ENCODE results near the gene GALC. TPM values are rescaled to one million over a fixed set of nuclear protein-coding genes. Genes with fewer than 3 reads are reported as not detected.
A peak's percentile ranks its signal among the peaks of the same experiment; 100 is the strongest.
"Not testable (repeated sequence)": the region's sequence is repeated elsewhere in the genome, so short reads cannot be mapped to it uniquely, and the experiment has no call there.

GALC gene
- 8.6 TPM for polyA plus RNA-seq (2013, experiment 1 of 2; ENCODE audit: insufficient read length)
- 10.1 TPM for polyA plus RNA-seq (2013, experiment 2 of 2; ENCODE audit: insufficient read length)

- DNase-seq: peak; percentile 92
Observed at GRCh38 chr14:87992718-87993628, at the start of gene GALC. Gene GALC (minus strand): TSS chr14:87993182. CDS start chr14:87993164, 18 bp downstream.

GRCh38 chr14:88040146-88040545, 47.2 kb upstream of the GALC start:
- no peak for DNase-seq

GRCh38 chr14:88039197-88039596, 46.2 kb upstream of the GALC start:
- no peak for DNase-seq

DNA sequence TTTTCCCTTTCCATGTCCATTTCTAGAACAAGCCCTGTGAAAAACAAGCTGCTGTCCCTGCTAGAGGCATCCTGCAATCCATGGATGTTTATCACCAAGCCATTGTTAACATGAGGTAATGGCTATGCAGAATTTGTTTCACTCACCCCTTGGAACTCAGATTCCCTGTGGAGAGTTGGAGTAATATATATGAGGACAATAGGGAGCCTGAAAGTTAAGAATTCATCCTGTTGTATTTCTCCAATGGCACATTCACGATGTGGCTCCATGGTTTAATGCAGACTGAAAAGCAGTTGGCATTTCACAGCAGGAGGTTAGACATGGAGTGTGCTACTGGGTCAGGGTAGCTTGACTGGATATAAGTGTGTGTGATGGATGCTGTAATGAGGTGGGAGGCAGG, 44.3 kb upstream of the GALC start:
- DNase-seq: no peak

GRCh38 chr14:88036422-88036821, 43.4 kb upstream of the GALC start:
- no peak for DNase-seq

- DNase-seq: no peak
Observed at GRCh38 chr14:88034076-88034475, 41.1 kb upstream of the GALC start.

DNA sequence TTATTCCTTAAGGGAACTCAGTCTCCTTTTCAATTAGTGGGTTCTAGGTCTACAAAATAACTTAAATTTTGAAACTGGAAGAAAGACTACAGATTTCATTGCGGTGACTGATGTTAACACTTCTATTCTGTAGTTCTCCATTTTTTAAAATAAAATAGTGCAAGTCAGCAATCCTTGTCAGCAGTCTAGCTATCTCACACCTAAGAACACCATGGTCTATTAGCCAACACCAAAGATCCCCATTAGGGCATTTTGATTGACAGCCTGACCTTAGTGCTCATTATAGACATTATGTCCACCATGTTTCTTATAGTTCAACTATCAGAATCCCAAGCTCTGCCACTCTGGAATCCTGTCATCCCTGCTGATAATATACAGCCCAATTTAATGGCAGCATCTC, 39.4 kb upstream of the GALC start:
- DNase-seq: no peak

GRCh38 chr14:88030892-88031291, 37.9 kb upstream of the GALC start:
- DNase-seq: no peak

GRCh38 chr14:88030079-88030478, 37.1 kb upstream of the GALC start:
- no peak for DNase-seq

- no peak for DNase-seq
Observed at GRCh38 chr14:88029500-88029899, 36.5 kb upstream of the GALC start.

DNA sequence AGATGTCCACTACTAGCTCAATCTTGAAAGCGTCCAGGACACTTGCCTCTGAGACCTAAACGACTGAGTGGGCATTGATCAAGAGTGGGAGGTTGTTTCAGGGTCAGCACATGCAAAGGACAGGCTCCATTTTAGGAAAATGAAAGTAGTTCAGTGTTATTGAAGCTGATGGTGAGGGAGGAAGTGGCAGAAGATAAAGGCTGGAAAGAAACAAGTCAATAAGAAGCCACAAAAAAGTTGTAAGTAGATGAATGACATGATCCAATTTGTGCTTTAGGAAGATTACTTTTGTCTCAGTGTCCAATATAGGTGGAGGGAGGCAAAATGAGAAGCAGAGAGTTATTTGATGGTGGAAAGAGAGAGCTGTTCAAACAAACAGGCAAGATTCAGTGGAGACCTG, 33.9 kb upstream of the GALC start:
- no peak for DNase-seq

DNA sequence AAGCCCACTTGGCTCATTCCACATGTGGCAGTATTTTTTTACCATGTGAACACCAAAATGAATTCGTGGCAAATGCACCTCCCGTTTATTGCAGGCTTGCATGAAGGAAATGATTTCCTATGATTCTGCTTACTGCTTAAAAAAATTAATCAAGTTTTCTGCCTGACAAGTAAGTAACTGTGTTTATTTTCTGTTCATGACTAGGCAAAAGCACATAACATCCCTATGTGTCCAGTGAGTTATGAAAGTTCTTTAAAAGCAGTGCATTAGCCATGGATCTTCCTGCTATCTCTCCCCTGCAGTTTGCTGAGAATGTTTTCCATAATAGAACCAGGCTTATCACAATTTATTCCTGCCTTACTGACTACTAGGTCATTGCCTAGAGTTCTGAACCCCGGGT, 32.3 kb upstream of the GALC start:
- DNase-seq: no peak

- DNase-seq: not testable (repeated sequence)
Observed at GRCh38 chr14:88024252-88025086, 31.5 kb upstream of the GALC start.

GRCh38 chr14:88023658-88024187, 30.7 kb upstream of the GALC start:
- DNase-seq: no peak

- DNase-seq: no peak
Observed at GRCh38 chr14:88017535-88017934, 24.6 kb upstream of the GALC start.

DNA sequence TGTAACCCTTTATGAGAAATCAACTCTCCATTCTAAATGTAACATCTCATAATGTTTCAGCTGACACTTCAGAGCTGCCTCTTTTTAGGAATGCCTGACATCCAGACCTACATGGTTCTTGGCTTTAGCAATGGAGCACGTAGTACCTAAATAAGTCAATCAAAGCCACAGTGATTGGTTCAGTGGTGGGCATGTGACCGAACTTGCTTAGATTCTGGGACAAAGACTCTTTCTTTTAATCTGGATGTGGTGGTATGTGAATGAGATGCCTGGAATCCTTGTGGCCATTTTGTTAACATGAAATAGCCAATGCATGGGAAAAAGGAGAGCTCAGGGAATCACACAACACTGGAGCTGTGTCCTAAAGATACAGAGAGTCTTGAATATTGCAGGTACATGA, 23.8 kb upstream of the GALC start:
- DNase-seq: no peak

GRCh38 chr14:88013750-88014349, 20.9 kb upstream of the GALC start:
- peak; percentile 73 for DNase-seq

- DNase-seq: no peak
Observed at GRCh38 chr14:88012495-88012894, 19.5 kb upstream of the GALC start.

DNA sequence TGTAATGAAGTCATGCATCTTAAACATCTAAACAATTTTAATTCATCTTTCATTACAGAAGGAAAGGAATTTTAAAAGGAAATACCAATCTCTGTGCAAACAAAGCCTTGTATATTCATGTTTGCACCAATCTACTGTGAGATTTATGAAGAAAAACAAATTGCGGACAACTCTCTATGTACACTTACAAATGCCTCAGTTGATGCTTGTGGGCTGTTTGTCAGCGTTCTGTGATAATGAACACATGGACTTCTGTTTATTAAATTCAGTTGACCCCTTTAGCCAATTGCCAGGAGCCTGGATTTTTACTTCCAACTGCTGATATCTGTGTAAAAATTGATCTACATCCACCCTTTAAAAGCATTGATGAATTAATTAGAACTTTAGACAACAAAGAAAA, 17.3 kb upstream of the GALC start:
- DNase-seq: no peak

DNA sequence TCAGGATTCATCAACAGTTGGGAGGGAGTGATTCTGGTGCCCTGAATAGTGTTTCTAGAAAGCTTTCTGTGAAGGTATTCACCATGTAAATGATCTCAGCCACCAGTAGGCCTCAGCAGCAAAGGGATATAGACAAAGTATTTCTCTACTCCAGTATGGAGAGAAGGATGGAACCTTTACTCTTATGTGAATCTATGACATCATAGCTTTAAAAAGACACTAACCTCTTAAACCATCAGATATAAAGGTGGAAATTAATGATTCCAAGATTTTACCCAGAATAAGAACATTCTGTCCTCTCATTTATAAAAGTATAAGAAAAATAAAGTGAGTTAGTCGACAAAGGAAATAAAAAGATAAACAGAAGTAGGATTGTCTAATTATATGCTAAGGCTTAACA, 16.5 kb upstream of the GALC start:
- DNase-seq: no peak

- DNase-seq: no peak
Observed at GRCh38 chr14:88008039-88008742, 15.2 kb upstream of the GALC start.

DNA sequence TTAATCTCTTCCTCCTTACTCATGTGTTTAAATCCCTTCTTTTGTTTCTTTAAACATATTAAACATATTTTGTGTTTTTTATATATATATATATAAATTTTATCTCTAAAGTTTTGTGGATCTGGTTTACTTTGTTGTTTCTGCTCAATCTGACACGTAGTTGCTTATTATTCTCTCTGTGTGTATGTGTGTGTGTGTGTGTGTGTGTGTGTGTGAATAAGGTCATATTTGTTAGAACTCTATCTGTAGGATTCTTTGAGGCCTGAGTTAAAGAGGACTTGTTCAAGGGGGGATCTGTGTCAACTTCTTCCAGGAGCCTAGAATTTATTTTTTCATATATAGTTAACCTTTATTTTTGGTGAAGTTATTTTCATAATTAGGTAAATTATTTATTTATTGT, 14.6 kb upstream of the GALC start:
- no peak for DNase-seq

Measured in fibroblast of skin of scalp (primary cell).